Measurements from ENCODE around the gene NCKAP5L. TPM values are rescaled to one million over a fixed set of nuclear protein-coding genes. Genes with fewer than 3 reads are reported as not detected.

NCKAP5L gene
- total and polyA plus RNA-seq, 9 of the 15 experiments (the other 6 are each of a cell fraction or from before 2014, with no cell fraction given) = 0.01 to 14.4 (median 3.7) TPM

- TF ChIP-seq USF1 (CRISPR knock-in tag; IDR thresholded peaks at IDR 0.05) (no peak), ZNF57 (CRISPR knock-in tag; IDR thresholded peaks at IDR 0.05) (no peak), BCL6 (CRISPR knock-in tag; IDR thresholded peaks at IDR 0.05) (no peak), SMARCA4 (IDR thresholded peaks at IDR 0.05) (no peak), TSC22D4 (tag; IDR thresholded peaks at IDR 0.05) (no peak), UBTF (IDR thresholded peaks at IDR 0.05; ENCODE audit: borderline replicate concordance in 1 of 2, low read depth in 2 of 2, low read length in 2 of 2) (no peak), ZNF174 (CRISPR knock-in tag; IDR thresholded peaks at IDR 0.05) (no peak), SIN3A (IDR thresholded peaks at IDR 0.05; ENCODE audit: borderline replicate concordance in 2 of 2, control insufficient read depth in 1 of 2, low read depth in 2 of 2, low read length in 2 of 2) (no peak), ZNF277 (CRISPR knock-in tag; IDR thresholded peaks at IDR 0.05; ENCODE audit: borderline replicate concordance) (no peak), TRIM24 (IDR thresholded peaks at IDR 0.05) (peak; percentile 44; a peak in 2 of 4 replicates), MITF (IDR thresholded peaks at IDR 0.05) (0 out of 2 replicates have a peak, but pooled peaks have one; percentile 32), STAG1 (CRISPR knock-in tag; IDR thresholded peaks at IDR 0.05; ENCODE audit: borderline replicate concordance) (no peak), ZBTB7A (IDR thresholded peaks at IDR 0.05; ENCODE audit: borderline replicate concordance, control insufficient read depth, low read depth, low read length) (no peak), ELK1 (CRISPR knock-in tag; IDR thresholded peaks at IDR 0.05) (no peak), ZNF507 (tag; conservative IDR thresholded peaks at IDR 0.05) (no peak), CREM (IDR thresholded peaks at IDR 0.05; ENCODE audit: low read depth) (peak; percentile 56), ZBTB17 (CRISPR knock-in tag; IDR thresholded peaks at IDR 0.05) (no peak), ZNF263 (CRISPR knock-in tag; IDR thresholded peaks at IDR 0.05; ENCODE audit: borderline replicate concordance) (no peak), BRD9 (IDR thresholded peaks at IDR 0.05; ENCODE audit: low read depth, partially characterized antibody) (peak; percentile 87), RB1 (IDR thresholded peaks at IDR 0.05; ENCODE audit: low read depth) (no peak), ZNF280B (CRISPR knock-in tag; IDR thresholded peaks at IDR 0.05) (no peak), ZC3H8 (IDR thresholded peaks at IDR 0.05) (no peak)
These were observed 51.8 kb downstream of the NCKAP5L start (continued) for GRCh38 chr12:49776413-49776812.

Measured in K562 (cell line).